Thoracic aorta (tissue), 2 donors: Measurements from ENCODE around the gene AGRP. TPM values are rescaled to one million over a fixed set of nuclear protein-coding genes. Genes with fewer than 3 reads are reported as not detected.
A peak's percentile ranks its signal among the peaks of the same experiment; 100 is the strongest.
"Not testable (repeated sequence)": the region's sequence is repeated elsewhere in the genome, so short reads cannot be mapped to it uniquely, and the experiment has no call there.

ENCODE experiments used
- ATAC-seq: fragments of 150-250 bp; one replicate; pipeline ENCODE4 v1.8.0; 2017; ENCODE audit warnings: low read depth; ENCODE audit not compliant: insufficient number of reproducible peaks, low FRiP score
- DNase-seq: peaks from one replicate; pipeline ENCODE4 v3.0.0-alpha.2; 2020; ENCODE audit warnings: low spot score
- H3K27ac ChIP-seq, 2 donors: fragments of 200-600 bp; sonication (generic); 1 replicate in 1 of 2; 2 replicates in 1 of 2; pipeline ENCODE4 v1.5.1; 2016; ENCODE audit warnings: mild to moderate bottlenecking in 2 of 2, moderate library complexity in 2 of 2
- H3K27me3 ChIP-seq: fragments of 200-600 bp; sonication (generic); replicated peaks from 2 replicates; pipeline ENCODE4 v1.6.0; 2016; ENCODE audit warnings: mild to moderate bottlenecking; ENCODE audit not compliant: insufficient read depth
- H3K36me3 ChIP-seq: fragments of 200-600 bp; sonication (generic); one replicate; pipeline ENCODE4 v1.5.1; 2016
- H3K4me1 ChIP-seq, 2 donors: fragments of 200-600 bp; sonication (generic); 1 replicate in 1 of 2; 2 replicates in 1 of 2; pipeline versions ENCODE4 v1.5.1 to v1.6.0; 2016; ENCODE audit warnings: low read depth in 2 of 2, mild to moderate bottlenecking in 1 of 2; ENCODE audit not compliant: control insufficient read depth in 1 of 2
- H3K4me3 ChIP-seq: fragments of 200-600 bp; sonication (generic); 2 replicates; pipeline ENCODE4 v1.5.1; 2016; ENCODE audit warnings: mild to moderate bottlenecking
- H3K9me3 ChIP-seq: fragments of 200-600 bp; sonication (generic); 2 replicates; pipeline ENCODE4 v1.5.1; 2016
- total RNA-seq, 2 donors: library from RNA; depleted of rRNA; stranded (reverse); fragments of >200 nt; gene quantifications; one replicate each; pipeline versions ENCODE4 v1.1.0 to v1.2.3, GENCODE V29; 2016
- TF ChIP-seq, protein P1 (sequence below): fragments of 200-600 bp; sonication (generic); IDR thresholded peaks from one replicate; pipeline ENCODE4 v1.5.1; 2019; ENCODE audit warnings: antibody characterized with exemption

The AGRP gene
- total RNA-seq, 2 donors from 2014 or later, result not detected

DNA sequence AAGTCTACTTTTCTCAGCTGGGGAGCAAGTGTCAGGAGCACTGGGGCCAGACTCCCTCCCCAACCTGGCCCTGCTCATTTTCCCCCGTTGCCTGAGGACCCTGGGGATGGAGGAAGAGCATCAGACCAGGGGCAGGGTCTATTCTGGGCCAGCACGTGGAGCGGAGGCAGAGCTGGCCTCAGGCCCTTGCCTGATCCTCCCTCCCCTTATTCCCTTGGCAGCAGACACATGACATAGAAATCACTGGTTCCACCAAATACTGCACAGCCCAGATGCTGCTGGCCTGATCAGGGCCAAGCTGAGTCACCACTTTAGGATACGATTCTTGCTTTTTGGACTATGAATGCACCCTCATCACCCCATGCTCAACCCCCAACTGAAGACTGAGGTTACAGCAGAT lies 15.8 kb upstream of the AGRP start:
- Histone ChIP-seq H3K9me3 (no peaks in the 10 kb centered on the region), H3K4me3 (no peak overlapping the region), H3K27ac (no peak overlapping the region), H3K36me3 (no peaks in the 10 kb centered on the region), H3K27me3 (no peaks in the 10 kb centered on the region), H3K4me1 (no peaks in the 10 kb centered on the region)
- TF ChIP-seq, protein P1, sequence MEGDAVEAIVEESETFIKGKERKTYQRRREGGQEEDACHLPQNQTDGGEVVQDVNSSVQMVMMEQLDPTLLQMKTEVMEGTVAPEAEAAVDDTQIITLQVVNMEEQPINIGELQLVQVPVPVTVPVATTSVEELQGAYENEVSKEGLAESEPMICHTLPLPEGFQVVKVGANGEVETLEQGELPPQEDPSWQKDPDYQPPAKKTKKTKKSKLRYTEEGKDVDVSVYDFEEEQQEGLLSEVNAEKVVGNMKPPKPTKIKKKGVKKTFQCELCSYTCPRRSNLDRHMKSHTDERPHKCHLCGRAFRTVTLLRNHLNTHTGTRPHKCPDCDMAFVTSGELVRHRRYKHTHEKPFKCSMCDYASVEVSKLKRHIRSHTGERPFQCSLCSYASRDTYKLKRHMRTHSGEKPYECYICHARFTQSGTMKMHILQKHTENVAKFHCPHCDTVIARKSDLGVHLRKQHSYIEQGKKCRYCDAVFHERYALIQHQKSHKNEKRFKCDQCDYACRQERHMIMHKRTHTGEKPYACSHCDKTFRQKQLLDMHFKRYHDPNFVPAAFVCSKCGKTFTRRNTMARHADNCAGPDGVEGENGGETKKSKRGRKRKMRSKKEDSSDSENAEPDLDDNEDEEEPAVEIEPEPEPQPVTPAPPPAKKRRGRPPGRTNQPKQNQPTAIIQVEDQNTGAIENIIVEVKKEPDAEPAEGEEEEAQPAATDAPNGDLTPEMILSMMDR, result no peak
- ATAC-seq (no peak), DNase-seq (no peak)

DNA sequence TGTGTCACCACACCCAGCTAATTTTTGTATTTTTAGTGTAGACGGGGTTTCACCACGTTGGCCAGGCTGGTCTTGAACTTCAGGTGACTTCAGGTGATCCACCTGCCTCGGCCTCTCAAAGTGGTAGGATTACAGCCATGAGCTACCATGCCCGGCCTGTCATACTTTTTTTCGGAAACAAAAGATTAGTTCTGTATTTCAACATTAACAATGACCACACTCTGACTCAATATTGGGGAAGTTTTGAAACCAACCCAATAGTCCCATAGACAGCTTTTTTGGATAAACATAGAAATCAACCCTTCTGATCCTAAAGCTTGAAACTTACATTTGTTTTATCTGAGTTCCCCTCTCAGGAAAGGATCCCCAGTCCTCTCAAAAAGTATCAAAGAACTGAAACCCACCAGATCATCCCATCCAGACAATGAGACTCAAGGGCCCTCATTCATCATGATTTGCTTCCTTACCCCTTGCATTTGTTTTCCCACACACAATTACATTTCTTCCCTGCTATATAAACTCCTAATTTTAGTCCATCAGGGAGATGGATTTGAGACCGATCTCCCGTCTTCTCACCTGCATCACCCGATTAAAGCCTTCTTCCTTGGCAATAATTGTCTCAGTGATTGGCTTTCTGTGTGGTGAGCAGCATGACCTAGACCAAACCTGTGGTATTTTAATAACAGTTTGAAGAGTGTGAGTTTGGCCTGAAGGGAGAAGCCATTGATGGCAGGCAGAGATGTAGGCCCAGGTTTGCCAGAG lies 7.2 kb upstream of the AGRP start:
- ATAC-seq (no peak), DNase-seq (no peak)
- peaks cover 6 to 8% of the 10 kb centered on the region in 2 donors for H3K4me1 ChIP-seq
- H3K27ac ChIP-seq, result no peak overlapping the region
- TF ChIP-seq, protein P1, result no peak
- no peak overlapping the region for H3K4me3 ChIP-seq
- H3K36me3 ChIP-seq, result no peaks in the 10 kb centered on the region
- H3K9me3 ChIP-seq, result no peaks in the 10 kb centered on the region
- no peaks in the 10 kb centered on the region for H3K27me3 ChIP-seq

DNA sequence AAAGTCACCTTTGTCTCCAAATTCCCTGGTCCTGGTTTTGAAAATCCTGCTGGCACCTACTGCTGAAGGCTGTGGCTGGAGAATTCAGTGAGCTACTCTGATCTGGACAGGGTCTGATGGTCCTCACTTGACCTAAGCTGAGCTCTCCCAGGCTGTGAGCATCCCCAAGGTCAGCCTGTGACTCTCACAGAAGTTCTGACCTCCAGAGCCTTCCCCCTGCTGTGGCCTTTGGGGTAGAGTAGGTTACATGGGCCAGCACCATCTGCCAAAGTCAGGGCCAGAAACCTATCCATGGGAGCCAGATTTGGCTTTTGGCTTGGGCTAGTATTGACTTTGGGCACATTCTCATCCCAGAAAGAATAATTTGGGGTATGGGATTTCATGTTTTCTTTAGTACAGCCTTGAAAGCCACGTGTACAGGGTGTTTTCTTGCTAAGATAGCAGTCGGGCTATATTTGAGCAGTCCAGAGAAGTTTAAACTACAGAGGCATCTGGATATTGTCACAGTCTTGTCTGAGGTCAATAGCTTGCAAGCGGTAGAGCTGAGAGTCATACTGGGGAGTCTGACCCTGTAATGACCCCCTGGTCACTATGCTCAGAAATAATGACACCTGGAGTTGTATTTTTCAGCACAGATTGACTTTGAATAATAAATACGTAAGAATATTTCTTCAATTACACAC lies 6.2 kb upstream of the AGRP start:
- DNase-seq, result no peak
- H3K27ac ChIP-seq, result peak overlapping the region; percentile 9 to 49
- no peaks in the 10 kb centered on the region for H3K27me3 ChIP-seq
- TF ChIP-seq, protein P1, result no peak
- no peak for ATAC-seq
- H3K9me3 ChIP-seq, result no peaks in the 10 kb centered on the region
- no peaks in the 10 kb centered on the region for H3K36me3 ChIP-seq
- peaks cover 6 to 8% of the 10 kb centered on the region in 2 donors for H3K4me1 ChIP-seq
- H3K4me3 ChIP-seq, result no peak overlapping the region

DNA sequence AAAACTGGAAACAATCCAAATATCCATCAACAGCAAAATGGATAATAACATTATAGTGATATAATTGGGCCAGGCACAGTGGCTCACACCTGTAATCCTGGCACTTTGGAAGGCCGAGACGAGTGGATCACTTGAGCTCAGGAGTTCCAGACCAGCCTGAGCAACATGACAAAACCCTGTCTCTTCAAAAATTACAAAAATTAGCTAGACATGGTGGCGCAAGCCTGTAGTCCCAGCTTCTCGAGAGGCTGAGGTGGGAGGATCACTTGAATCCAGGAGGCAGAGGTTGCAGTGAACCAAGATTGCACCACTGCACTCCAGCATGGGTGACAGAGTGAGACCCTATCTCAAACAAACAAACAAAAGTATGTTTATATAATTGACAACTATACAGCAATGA lies 4.2 kb upstream of the AGRP start:
- H3K27ac ChIP-seq, H3K9me3 ChIP-seq, H3K4me3 ChIP-seq, H3K27me3 ChIP-seq, ATAC-seq, DNase-seq, H3K36me3 ChIP-seq: not testable (repeated sequence)
- H3K4me1 ChIP-seq, result peaks cover 6 to 12% of the 10 kb centered on the region in 2 donors

DNA sequence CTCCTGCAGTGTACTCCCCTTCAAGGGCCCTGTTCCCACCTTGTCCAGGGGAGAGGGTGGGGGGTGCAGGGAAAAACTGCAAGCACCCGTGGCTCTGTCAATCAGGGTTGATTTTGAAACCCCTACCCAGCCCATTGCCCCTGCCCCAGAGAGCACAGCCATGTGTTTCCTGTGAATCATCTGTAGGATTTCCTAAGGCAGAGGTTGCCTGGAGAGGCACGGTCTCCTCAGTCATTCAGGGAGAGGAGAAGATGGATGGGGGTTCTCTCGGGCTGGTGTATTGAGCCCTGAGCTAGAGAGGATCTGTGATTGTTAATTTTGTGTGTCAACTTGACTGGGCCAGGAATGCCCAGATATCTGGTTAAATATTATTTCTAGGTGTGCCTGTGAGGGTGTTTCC lies 3.5 kb upstream of the AGRP start:
- Histone ChIP-seq H3K27me3 (no peaks in the 10 kb centered on the region), H3K4me3 (no peak overlapping the region), H3K4me1 (peaks cover 10 to 19% of the 10 kb centered on the region in 2 donors), H3K9me3 (no peaks in the 10 kb centered on the region), H3K36me3 (no peaks in the 10 kb centered on the region), H3K27ac (no peak overlapping the region)
- no peak for ATAC-seq
- TF ChIP-seq, protein P1, result no peak
- DNase-seq, result no peak
